Lower leg skin (tissue), 3 donors: ENCODE data around the gene MYCL.

Experiments
- POLR2A ChIP-seq, 2 donors: fragments of 450-650 bp; IDR thresholded peaks; one replicate each; pipeline ENCODE4 v1.6.1; 2016 to 2017; ENCODE audit warnings: antibody characterized with exemption in 2 of 2, mild to moderate bottlenecking in 1 of 2, moderate library complexity in 1 of 2
- TF ChIP-seq, protein P1 (sequence below), 3 donors: fragments of 450-650 bp; IDR thresholded peaks; one replicate each; pipeline ENCODE4 v1.5.1; 2016; ENCODE audit warnings: antibody characterized with exemption in 3 of 3, mild to moderate bottlenecking in 3 of 3, moderate library complexity in 2 of 3

DNA sequence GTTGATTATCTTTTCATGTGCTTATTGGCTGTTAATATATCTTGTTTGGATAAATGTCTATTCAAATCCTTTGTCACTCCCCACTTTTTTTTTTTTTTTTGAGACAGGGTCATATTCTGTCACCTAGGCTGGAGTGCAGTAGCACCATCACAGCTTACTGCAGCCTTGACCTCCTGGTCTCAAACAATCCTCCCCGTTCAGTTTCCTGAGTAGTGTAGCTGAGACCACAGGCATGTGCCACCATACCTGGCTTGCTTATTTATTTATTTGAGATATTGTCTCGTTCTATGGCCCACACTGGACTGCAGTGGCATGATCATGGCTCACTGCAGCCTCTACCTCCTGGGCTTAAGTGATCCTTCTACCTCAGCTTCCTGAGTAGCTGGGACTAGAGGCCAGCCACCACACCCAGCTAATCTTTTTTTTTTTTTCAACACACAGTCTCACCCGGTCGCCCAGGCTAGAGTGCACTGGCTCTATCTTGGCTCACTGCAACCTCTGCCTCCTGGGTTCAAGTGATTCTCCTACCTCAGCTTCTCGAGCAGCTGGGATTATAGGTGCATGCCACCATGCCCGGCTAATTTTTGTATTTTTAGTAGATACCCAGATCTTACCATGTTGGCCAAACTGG, 13.9 kb upstream of the MYCL start:
- TF ChIP-seq, protein P1, sequence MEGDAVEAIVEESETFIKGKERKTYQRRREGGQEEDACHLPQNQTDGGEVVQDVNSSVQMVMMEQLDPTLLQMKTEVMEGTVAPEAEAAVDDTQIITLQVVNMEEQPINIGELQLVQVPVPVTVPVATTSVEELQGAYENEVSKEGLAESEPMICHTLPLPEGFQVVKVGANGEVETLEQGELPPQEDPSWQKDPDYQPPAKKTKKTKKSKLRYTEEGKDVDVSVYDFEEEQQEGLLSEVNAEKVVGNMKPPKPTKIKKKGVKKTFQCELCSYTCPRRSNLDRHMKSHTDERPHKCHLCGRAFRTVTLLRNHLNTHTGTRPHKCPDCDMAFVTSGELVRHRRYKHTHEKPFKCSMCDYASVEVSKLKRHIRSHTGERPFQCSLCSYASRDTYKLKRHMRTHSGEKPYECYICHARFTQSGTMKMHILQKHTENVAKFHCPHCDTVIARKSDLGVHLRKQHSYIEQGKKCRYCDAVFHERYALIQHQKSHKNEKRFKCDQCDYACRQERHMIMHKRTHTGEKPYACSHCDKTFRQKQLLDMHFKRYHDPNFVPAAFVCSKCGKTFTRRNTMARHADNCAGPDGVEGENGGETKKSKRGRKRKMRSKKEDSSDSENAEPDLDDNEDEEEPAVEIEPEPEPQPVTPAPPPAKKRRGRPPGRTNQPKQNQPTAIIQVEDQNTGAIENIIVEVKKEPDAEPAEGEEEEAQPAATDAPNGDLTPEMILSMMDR (IDR thresholded peaks at IDR 0.05): no peak
- TF ChIP-seq POLR2A (IDR thresholded peaks at IDR 0.05): no peak
